ENCODE data around the gene RPS23.

DNA sequence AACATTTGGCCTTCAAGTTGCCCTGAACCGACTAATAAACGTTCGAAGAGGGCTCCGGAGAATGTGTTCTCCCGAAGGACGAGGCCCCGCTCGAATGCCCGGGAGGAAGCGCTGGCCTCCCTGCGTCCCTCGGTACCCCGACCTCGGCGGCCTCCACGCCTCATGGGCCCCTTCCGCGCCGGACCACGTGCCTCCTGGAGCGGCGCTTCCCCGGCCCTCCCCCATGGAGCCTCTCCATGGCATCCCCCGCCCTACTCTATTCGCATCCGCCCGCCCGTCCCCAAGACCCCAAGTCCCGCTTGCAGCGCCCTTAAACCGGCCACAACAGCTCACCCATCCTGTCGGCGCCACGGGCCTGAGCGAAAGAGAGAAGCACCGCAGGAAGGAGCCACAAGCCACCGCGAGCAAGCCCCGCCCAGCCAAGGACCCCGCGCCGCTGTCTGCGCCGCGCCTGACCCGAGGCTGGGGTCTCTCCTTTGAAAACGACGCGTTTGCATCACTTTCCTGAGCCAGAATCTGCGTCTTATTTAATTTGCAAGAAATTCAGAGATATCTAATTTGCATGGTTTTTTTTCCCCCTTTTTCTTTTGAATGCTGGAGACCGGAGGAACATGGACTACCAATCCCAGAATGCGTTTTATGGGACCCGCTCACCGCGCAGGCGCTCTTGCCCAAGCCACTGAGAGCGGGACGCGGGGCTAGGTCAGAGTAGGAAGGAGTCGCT lies at the start of gene RPS23:
- TF ChIP-seq, protein P1, sequence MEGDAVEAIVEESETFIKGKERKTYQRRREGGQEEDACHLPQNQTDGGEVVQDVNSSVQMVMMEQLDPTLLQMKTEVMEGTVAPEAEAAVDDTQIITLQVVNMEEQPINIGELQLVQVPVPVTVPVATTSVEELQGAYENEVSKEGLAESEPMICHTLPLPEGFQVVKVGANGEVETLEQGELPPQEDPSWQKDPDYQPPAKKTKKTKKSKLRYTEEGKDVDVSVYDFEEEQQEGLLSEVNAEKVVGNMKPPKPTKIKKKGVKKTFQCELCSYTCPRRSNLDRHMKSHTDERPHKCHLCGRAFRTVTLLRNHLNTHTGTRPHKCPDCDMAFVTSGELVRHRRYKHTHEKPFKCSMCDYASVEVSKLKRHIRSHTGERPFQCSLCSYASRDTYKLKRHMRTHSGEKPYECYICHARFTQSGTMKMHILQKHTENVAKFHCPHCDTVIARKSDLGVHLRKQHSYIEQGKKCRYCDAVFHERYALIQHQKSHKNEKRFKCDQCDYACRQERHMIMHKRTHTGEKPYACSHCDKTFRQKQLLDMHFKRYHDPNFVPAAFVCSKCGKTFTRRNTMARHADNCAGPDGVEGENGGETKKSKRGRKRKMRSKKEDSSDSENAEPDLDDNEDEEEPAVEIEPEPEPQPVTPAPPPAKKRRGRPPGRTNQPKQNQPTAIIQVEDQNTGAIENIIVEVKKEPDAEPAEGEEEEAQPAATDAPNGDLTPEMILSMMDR (IDR thresholded peaks at IDR 0.05), result no peak
- peak in 1 of 2 donors; percentile 86 for TF ChIP-seq POLR2A (IDR thresholded peaks at IDR 0.05)
- TF ChIP-seq POLR2AphosphoS5 (IDR thresholded peaks at IDR 0.05), result peak; percentile 72 to 98 (median 96)
- no peak for TF ChIP-seq EP300 (IDR thresholded peaks at IDR 0.05)

All from sigmoid colon (tissue), 4 donors.